HG03066 (cell line): ENCODE measurements around the gene MSH6.

Experiments used
- ATAC-seq: cut with Tn5 transposase; IDR thresholded peaks from one replicate; pipeline ENCODE4 v1.9.1; 2021; ENCODE audit warnings: low read depth; ENCODE audit not compliant: unreplicated experiment

The MSH6 gene

DNA sequence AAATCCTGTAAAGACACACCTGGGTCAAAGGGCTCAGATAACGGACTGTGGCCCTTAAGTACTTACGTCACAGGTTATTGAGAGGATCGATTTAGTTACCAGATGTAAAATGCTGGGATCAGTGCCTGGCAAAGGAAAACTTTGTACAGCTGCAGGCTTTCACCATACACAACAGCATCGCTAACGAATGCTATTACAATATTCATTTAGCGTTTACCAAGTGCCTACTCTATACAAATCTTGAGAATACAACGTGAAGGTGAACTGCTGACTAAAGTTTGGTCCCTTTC lies 619 bp upstream of the MSH6 start:
- ATAC-seq, result peak; percentile 2

DNA sequence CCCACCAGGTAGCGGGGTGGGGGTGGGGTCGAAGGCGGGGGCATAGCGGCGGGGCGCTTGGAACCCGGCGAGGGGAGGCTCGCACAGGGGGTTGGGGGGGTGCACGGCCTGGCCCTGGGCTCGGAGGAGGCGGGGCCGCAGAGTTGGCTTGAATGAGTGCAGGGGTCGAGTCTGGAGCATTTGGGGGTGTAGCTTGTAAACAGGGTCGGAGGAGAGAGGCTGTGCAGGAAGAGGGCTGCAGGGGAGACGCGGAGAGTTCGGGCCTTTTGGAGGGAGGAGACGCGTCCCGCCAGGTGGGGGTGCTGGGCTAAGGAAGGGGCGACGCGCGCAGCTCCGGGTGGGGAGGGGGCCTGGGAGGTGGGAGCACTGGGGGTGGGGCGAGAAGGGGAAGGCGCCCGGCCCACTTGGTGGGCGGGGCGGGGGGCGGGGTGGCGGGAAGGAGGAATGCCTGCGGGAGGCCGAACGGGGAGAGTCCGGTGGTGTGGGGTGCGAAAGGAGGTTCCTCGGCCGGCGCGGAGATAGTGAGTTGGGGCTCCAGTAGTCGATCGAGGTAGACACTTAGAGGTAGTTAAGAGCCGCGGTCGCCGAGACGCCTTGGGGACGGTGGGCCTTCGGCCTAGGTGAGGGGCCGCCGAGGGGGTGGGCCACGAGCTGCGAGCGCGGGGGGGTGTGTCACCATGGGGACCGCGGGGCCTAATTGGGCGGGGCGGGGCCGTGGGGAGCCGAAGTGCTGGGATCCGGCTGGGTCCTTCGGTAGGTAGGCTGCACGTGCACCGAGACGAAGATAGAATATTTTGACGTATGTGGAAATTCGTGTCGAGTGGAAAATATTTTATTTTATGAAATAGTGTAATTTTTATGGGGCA lies 774 bp downstream of the MSH6 start:
- ATAC-seq, result peak; percentile 39

DNA sequence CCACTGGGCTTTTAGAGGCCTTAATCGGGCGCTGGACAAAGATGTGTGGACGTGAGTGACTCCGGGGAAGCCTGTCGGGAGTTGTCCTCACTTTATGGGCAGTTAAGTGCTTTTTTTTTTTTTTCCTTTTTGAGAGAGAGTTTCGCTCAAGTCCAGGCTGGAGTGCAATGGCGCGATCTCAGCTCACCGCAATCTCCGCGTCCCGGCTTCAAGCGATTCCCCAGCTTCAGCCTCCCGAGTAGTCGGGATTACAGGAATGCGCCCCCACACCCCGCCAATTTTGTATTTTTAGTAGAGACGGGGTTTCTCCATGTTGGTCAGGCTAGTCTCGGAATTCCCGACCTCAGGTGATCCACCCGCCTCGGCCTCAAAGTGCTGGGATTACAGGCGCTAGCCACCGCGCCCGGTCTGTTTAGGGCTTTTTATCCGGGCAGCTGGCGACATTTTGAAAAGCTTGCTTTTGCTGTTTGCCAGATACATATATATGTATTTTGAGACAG lies 1.5 kb downstream of the MSH6 start:
- no peak for ATAC-seq

DNA sequence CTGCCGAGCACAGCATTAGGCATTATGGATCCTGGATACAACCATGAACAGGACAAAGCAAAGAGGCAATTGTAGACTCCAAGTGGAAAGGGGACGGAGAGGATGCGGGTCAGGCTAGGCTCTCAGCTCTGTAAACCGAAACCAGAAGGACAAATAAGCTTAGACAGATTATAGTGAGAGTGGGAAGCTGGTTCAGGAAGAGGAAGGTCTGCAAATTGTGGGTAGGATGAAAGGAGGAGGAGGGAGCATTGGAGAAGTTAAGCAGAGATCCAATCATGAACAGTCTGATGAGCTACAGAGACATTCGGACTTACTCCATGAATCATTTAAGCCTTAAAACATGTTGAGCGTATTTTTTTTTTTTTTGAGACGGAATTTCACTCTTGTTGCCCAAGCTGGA lies 3.0 kb downstream of the MSH6 start:
- no peak for ATAC-seq

DNA sequence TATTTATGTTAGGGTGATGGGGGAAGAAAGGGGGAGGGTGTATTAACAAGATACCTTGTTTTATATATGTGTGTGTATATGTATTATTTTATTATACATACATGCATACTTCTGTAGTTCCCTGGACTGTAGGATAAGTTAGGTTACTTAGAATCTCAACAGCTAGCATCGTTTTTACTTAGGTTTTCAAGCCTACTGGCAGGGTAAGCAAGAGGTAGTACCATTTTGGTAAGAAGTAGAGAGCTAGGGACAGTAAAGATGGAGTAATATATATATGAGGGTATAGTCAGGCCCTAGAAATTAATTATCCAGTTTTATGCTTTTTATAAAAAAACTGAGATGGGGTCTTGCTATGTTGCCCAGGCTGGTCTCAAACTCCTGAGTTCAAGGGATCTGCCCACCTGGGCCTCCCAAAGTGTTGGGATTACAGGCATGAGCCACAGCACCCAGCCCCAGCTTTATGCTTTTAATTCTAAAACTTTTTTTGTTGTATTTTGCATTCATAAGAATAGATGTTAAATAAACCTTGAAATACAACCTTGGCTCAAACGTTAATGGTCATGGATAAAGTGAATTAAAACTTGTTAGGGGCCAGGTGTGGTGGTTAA lies 13.2 kb downstream of the MSH6 start:
- ATAC-seq, result no peak

DNA sequence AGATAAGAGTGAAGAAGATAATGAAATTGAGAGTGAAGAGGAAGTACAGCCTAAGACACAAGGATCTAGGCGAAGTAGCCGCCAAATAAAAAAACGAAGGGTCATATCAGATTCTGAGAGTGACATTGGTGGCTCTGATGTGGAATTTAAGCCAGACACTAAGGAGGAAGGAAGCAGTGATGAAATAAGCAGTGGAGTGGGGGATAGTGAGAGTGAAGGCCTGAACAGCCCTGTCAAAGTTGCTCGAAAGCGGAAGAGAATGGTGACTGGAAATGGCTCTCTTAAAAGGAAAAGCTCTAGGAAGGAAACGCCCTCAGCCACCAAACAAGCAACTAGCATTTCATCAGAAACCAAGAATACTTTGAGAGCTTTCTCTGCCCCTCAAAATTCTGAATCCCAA lies 15.7 kb downstream of the MSH6 start:
- no peak for ATAC-seq

DNA sequence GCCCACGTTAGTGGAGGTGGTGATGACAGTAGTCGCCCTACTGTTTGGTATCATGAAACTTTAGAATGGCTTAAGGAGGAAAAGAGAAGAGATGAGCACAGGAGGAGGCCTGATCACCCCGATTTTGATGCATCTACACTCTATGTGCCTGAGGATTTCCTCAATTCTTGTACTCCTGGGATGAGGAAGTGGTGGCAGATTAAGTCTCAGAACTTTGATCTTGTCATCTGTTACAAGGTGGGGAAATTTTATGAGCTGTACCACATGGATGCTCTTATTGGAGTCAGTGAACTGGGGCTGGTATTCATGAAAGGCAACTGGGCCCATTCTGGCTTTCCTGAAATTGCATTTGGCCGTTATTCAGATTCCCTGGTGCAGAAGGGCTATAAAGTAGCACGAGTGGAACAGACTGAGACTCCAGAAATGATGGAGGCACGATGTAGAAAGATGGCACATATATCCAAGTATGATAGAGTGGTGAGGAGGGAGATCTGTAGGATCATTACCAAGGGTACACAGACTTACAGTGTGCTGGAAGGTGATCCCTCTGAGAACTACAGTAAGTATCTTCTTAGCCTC lies 16.2 kb downstream of the MSH6 start:
- ATAC-seq, result no peak

DNA sequence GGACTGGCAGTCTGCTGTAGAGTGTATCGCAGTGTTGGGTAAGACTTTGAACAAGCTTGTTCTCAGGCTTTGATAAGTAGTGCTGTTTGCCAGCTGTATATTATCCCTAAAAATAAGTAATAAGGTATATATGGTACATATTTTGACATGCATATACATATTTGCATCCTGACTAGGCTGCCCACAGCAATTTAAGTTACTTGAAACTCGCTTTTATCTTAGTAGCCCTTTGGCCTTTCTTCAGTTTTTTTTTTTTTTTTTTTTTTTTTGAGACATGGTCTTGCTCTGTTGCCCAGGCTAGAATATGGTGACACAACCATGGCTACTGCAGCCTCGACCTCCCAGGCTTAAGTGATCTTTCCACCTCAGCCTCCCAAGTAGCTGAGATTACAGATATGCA lies 18.2 kb downstream of the MSH6 start:
- no peak for ATAC-seq

DNA sequence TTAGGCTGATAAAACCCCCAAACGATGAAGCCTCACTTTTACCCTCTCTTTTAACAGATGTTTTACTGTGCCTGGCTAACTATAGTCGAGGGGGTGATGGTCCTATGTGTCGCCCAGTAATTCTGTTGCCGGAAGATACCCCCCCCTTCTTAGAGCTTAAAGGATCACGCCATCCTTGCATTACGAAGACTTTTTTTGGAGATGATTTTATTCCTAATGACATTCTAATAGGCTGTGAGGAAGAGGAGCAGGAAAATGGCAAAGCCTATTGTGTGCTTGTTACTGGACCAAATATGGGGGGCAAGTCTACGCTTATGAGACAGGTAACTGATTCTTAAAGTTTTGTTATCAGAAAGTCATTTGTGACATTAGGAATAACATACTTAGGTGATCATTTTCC lies 20.4 kb downstream of the MSH6 start:
- ATAC-seq, result no peak

DNA sequence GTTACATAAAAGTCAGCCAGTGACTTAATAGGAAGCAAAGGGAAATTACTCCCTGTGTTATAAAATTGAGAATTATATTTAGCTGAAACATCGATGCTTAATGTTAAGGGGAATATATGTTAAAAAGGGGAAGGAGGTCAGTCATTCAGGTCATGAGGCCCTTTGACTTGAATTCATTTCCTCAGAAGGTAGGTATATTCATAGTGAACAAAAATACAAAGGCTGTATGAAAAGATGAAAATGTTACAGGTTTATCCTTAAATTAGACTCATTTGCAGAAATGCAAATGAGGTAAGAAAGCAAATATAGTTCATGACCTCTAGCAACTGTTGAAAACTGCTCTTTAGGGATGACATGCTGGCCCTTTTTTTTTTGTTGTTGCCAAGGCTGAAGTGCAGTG lies 20.8 kb downstream of the MSH6 start:
- no peak for ATAC-seq

DNA sequence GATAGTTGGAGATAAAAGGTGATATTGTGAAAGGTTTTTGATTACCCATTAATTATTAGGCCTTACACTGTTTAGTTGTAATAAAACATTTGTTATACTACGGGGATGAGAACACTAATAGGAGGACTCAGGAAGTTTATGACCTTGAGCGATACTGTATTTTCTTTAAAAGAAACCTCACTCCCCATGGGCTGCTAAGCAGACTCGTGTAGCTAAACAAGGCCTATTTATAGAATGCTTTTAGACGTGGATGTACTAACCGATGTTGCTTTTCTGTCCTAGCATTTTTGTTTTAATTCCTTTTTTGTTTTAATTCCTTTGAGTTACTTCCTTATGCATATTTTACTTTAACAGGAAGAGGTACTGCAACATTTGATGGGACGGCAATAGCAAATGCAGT lies 22.9 kb downstream of the MSH6 start:
- no peak for ATAC-seq

DNA sequence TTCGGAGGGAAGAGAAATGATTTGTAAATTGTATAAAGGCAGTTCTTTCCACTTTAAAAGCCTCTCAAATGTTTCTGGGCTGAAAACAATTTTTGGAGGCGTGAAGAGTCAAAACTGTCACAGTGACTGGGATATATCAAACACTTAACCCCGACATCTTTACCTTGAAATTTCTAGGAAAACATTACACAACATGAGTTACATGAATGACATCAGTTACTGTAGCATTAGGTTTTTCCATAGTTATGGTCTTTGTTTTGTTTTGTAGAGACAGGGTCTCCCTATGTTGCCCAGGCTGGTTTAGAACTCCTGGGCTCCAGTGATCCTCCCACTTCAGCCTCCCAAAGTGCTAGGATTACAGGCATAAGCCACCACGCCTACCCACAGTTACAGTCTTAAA lies 25.7 kb downstream of the MSH6 start:
- no peak for ATAC-seq

DNA sequence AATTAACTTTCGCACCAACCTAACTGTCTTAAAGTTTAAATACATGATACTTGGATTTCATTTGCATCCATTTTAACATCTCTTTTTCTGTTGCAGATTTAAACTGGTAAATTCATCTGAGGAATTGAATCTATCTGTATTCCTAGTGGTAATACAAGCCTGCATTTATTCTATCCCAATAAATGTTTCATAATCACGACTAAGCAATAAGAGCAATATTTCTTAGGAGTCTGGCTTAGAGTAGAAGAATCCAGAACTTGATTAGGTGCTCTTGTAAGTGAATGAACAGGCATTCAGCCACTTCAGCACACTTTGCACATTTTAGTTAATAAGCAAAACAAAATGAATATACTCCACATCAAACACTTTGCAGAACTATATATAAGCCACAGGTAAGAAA lies 27.0 kb downstream of the MSH6 start:
- ATAC-seq, result no peak

DNA sequence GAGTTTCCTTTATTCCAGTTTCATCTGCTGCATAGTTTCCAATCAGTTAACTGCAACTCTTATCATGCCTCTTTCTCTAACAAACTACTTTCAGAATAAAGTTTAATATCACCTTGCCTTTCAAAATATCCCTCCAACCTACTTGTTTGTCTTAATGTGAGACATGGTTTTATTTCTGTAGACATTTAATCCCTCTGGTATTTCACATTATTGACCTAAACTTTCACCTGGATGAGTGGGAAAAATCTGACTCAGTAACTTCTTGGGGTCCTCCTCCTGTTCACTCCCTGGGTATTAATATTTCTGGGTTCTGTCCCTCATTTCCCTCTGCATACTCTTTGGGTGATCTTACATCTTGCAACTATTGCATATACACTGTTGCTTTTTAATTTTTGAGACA lies 27.9 kb downstream of the MSH6 start:
- ATAC-seq, result no peak

DNA sequence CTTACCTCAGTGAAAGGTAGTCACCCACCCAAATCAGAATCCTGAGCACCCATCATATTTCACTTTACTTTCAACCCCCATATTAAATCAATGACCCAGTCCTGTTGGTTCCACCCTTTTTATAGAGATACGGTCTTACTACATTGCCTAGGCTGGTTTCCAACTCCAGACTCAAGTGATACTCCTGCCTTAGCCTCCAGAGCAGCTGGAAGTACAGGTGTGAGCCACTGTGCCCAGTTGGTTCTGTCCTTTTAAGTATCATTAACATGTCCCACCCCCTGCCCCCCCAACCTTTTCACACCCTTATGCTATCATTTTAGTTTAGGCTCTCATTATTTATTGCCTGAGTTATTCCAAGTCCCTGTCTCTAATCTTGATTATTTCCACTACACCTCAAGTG lies 28.7 kb downstream of the MSH6 start:
- ATAC-seq, result no peak

DNA sequence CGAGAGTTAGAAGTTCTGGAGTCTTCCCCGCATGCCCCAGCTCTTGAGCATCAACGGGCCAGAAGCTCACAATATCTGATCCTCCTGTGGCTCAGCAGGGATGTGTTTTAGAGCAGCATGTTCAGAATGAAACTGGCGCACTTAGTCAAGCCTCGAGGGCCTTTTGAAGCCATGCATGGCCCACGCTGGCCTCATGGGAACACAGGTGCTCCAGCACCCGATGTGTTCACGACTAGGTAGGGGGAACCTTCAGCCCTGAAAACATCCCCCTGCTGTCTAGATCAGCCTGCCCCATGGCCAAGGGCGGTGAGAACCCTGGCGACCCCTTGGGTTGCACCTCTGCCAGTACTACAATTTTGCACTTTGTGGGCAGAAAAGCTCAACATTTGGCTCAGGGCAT lies 32.8 kb downstream of the MSH6 start:
- no peak for ATAC-seq

DNA sequence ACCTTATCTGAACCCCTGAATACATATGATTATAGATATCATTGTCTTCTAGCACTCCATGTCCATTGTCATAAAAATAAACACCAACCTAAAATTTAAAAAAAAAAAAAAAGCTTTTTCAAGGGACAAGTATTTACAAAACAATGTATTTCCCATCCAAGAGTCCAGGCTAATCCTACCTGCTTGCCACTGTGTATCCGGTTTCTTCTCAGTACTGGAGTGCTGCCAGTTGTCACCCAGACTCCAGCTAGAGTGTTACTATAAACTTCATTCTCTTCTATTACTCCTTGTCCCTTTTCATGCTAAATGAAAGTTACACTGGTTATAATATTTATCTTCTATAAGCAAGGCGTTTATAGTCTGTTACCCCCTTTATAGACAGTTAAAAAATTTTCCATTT lies 35.8 kb downstream of the MSH6 start:
- ATAC-seq, result no peak

DNA sequence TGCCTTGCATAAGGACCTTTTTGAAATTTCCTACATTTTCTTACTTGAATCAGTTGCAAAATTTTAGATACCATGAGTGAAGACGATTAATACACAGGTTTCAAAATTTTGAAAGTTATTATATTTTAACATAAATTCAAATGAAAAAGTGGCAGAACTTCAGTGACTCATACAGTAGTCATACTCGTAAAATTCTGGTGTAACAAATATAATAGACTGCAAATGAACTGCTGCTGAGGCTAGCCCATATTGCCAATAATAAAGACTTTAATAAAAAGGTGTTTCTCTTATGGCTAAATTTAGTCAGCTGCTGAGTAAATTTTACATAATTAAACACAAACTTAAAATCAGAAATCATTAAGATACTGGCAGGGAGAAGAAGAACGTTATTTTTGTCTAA lies 36.9 kb downstream of the MSH6 start:
- no peak for ATAC-seq

DNA sequence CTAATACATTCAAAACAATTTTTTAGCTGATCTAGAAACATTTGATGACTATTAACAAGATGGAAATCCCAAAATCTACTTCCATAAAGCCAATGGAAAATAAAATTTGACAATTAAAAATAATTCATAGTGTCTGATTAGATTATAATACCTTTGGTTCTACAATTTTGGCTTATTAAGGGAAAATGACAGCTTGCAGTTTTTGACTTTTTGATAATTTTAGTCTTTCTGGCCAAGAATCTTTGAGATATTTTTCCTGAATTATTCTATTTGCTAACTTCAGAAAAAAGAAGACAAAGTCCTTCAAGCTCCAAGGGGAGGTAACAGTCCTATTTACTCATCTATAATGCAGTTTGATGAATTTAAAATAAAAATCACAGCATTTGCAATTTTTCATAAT lies 39.6 kb downstream of the MSH6 start:
- no peak for ATAC-seq

DNA sequence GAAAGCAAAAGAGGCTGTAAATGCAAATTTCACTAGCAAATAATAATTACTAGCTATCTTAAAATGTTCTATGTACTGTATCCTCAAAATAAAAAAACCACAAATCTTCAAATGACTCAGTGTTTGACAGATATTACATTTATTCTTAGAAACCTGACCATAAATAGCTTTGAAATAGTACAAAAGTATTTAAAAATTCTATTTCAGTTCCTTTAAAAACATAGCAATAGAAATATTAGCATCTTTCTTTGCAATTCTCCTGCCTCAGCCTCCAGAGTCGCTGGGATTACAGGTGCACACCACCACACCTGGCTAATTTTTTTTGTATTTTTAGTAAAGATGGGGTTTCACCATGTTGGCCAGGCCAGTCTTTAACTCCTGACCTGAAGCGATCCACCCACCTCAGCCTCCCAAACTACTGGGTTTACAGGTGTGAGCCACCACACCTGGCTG lies 50.6 kb downstream of the MSH6 start:
- peak; percentile 80 for ATAC-seq

DNA sequence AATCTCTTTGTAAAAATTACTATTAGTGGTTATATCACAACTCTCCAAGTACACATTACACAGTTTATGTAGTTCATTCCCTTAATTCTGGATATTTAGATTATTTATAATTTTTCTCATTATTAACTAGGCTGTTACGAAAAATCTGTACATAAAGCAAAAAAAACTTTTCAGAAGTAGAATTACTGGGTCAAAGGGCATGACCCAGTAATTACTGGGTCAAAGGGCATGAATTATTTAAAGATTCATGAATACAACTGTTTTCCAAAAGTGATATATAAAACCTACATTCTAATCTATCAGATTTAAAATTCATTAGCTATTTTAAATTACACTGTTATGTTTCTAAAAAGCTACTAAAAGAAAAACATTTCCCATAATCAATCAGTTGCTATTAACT lies 55.3 kb downstream of the MSH6 start:
- no peak for ATAC-seq

DNA sequence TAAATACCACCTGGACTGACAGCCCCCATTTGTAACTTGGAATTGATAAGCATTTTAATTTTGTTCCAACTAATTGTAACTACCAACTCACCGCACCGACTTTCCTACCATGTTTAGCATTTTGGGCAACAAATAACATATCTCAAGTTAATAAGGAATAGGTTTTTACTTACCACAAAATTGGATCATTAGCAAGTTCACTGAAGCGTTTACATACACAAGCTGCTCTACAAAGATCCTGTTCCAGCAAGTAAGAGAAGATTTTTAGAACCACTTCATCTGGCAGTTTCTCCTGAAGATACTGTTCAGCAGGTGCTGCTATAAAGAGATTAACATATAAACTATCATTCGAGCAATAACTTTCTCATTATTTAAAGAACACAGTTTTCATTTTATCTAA lies 55.7 kb downstream of the MSH6 start:
- no peak for ATAC-seq
